Epidermal melanocyte (primary cell): ENCODE results near the gene KCNIP1.

ENCODE experiments used
- DNase-seq: peaks from one replicate; pipeline ENCODE4 v3.0.0; 2011; ENCODE audit warnings: low spot score; ENCODE audit not compliant: insufficient read length

Gene KCNIP1

DNA sequence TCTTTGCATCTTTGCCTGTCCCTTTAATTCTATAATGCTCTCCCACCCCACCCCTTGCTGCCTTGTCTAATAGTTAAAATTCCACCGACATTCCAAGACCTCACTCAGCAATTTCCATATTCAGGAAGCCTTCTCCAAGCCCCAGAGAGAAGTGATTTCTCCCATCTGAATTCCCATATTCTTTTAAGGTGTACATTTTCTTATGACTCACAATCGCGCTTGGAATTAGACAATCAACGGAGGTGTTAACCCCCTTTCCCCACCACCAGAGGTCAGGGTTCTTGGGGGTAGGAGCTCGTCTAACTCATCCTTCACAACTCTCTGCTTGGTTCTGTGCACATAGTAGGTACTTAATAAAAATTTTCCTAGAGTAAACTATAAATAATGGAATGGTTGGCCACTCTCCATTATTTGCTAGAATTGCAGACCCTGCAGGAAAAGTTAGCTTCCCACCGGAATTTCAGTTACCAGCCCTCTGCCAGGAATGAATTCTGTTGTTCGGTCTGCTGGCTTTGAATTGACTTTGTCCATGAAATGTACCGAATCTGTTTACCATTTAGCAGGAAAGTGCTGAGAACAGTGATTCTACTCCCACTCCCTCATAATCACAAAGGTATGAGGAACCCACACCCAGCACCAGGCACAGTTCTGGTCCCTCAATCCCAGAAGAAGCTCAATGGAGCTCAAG is 5.0 kb downstream of the KCNIP1 start:
- DNase-seq = no peak

DNA sequence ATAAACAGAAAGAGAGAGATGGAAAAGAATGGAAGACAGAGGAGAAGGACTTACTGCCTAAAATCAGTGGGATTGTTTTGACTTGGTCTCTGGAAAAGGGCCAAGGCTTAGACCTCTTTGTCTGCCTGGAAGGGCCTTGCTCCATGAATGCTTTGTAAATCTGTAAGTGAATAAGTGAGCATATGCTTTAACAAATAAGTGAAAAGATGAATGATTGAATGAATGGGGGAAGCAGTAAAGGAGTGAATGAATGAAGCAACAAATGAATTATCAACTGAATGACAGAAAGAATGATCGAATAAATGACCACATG is 5.5 kb downstream of the KCNIP1 start:
- DNase-seq = no peak

DNA sequence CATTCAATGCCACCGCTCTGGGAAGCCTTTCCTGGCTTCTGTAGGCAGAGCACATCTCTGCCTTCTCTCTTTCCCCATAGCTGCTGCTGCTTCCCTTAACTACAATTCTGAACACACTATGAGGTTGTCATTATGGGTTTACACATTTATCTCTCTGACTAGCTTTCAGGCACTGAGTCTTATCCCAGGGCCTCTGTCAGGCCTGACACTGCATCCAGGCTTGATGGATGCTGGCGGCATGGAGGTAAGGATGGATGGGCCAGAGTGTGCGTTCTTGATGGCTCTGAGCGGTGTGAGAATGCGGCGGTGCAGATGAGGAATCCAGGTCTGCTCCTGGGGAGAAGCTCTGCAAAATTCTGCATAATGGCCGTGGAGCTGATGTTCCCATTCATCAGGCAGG is 6.3 kb downstream of the KCNIP1 start:
- DNase-seq = no peak

DNA sequence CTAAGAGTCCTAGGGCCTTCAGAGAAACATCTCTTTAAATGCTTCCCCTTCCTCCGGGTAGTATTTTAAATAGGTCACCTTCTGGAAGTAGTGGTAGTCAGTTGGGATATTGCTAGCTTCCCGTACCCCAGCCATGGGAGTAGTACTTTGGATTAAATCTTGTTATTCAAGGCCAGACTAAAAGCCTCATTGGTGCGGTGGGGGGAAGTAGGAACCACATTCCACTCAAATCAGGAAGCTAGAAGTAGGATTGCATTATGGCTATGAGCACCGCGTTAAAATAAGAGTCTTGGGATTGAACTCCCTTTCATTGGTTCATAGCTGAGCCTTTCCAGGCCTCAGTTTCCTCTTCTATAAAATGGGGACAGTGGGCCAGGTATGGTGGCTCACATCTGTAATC is 6.7 kb downstream of the KCNIP1 start:
- no peak for DNase-seq

DNA sequence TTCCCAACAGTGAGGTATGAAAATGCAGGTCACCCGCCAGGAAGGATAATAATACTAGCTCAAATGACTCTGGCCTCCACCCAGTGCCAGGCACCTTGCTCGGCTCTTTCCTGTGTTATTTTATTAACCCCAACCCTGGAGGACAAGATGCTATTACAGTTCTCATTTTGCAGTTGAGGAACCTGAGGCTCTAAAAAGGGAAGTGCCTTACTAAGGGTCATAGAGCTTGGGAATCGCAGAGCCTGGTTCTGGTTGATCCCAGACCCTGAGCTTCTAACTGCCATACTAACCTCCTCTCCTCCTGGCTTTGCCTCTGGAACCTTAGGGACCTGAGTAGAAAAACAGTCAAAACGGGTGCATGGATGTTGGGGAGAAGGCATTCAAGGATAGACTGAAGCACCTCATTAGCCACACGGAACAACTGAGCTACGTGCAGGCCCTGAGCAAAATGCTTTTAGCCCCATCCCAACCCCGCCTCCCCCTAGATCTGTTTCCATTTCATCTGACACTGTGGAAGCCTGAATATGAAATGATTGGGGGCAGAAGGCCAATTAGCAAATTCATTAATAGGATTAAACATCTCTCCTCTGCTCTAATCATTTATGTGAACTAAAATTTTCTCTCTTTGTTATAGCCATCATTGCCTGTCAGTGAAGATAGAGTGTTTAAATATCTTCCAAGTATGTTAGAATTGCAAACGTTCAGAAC is 7.9 kb downstream of the KCNIP1 start:
- DNase-seq = no peak

DNA sequence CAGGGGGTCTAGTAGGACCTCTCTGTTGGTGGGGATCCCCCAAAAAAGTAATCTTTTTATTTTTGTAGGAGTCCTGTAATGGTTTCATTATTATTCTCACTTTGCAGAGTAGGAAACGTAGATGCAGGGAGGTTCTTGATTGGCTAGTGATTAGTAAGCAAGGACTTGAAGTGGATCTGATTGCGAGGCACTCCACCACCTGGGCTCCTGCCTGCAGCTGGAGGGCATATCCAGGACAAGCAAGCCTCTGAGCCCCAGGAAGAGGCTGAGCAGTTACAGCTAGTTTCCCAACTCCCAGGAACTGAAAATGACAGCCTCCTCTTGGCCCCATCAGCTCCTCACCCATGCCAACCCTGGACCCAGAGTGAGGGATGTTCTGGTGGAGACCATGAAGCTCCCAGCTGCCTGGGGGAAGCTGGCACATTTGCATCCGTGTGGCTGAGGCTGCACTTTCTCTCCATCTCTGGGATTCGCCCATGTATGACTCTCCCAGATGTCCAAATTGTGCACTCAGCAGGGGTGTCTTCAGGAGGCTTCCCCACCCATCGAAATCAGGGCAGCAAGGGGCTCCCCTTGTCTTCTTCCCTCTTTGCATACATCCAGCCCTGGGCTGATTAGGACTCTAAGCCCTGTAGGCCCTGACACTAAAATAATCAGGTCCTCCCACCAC is 10.2 kb downstream of the KCNIP1 start:
- DNase-seq = no peak

DNA sequence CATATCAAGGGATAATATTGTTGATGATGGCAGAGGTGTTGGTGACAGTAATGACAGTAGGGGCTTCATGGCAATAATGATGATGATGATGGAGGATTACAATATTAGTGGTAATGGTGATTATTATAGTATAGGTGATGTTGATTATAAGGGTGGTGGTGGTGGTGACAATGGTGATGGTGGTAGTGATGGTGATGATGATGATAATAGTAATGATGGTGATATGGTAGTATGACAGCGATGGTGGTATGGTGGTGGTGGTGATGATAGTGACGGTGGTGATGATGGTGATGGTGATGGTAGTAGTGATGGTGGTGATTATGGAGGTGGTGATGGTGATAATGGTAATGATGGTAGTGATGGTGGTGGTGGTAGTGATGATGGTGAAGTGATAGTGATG is 13.6 kb downstream of the KCNIP1 start:
- no peak for DNase-seq

DNA sequence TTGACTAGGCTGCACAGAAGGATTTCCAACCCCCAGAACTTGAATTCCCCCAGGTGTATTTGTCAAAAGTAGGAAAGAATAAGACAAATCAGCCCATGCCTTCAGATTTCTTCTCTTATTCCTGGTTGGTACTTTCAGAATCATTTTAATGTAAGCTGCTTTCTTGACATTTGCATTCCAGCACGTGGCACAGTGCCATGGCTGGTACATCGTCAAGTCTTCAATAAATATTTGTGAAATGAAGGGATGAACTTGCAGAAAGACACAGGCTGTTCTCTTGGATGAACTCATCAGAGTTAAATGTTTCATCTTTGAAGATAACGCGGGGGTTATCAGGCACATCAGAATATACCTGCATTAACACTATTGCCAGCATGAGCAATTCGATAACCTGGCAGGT is 14.5 kb downstream of the KCNIP1 start:
- no peak for DNase-seq

DNA sequence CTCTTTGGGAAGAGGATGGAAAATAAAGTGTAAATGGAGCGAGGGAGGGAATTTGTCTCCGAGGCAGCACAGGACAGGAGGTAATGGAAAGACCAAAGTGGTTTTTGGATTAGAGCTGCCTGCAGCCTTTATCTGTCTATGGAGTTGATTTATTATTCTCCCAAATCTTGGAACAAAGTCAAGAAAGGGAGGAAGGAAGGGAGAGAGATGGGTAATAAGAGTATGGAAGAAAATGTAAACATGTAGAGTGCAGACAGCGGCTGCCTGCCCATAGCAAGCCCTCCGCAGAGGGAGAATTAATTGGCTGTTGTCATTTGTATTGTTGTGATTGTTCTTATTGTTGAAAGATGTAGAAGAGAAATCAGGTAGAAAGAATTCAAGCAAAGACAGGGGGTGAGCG is 15.7 kb downstream of the KCNIP1 start:
- no peak for DNase-seq

DNA sequence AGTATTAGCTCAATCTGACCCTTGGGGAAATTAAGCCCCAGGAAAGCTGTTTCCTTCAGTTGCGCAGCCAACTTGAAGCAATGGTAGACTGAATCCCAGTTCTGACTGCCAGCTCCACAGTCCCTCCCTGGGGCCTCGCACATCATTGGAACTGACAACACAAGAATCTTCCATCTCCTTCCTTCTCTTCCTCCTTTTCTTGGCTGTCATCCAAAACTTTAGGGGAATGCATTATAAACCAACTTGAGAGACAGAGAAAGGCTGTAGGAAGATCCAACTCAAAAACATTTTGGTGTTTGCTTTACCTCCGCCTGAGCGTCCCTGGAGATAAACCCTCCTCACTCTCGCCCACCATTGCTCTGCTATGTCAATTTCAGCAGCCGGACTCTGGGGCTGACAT is 16.6 kb downstream of the KCNIP1 start:
- DNase-seq = no peak

DNA sequence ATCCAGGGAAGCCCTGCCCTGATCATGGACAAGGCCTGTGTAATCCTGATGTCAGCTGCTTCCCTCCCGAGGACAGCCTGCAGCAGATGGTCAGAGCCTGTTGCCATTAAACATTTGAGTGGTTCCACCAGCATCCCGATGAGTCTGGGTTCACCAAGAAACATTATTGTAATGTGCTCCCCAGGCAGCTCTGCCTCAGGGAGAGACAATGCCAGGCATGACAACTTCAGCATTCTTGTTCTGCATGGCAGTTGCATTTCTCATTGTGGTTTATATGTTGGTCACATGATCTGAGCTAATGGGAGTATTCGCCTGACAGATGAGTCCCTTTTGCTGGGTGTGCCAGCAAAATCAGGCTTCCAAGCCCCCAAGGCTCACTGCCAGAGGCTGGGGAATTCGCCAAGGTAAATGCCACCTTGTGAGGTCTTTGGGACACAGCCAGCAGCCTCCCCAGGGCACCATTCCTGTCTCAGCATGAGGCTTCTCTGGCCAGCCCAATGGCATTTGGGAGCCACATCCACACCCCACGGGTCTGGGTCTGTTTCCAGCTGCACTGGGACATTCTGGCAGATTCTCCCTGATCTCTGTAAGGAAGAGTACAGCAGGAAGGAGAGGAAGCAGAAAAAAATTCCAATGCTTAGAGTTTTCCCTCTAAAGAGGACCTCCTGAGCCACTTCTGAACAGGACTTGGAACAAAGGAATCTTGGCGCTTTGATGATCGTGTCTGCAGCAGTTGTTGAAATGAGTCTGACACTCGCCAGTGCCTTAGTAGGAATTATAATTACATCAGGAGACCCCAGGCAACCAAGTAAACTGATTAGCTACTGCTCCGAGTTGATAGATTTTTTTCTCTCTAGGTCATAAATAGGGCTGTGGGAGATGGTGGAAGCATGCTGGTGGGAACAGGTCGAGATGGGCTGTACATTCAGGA is 18.7 kb downstream of the KCNIP1 start:
- peak; percentile 81 for DNase-seq

DNA sequence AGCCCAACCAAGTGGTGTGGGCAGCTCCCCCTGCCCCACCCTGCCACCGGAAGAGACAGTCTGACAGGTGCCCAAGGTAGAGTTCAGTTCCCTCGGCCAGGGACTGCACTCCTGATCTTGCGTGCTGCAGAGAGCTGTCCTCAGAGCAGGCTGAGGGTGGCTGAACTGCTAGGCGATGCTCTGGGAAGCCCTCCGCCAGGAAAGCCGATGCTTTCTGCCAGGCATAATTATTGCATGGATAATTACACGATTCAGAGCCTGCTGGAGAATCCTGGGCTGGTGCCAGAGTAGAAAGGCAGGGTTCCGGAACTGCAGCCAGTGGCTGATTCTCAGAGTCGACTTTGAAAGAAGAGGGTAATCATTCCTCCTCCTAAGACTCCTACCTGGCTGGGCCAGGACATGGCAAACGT is 19.3 kb downstream of the KCNIP1 start:
- no peak for DNase-seq

DNA sequence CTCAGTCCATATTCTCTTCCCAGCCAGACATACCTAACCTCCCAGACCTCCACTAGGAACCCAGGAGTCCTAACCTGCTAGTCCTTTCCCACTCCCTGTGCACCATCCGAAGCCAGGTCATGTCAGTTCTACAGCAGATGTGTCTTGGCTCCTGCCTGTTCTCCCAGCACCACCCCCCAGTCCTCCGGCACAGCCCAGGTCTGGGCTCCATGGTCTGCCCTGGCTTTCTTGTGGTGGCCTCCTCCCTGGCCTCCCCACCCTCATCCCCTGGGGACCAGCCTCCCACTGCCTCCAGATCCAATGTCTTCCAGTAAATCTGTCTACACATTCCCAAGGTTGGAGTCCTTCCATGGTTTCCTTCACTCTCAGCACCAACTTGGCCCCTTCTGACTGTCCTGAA is 20.0 kb downstream of the KCNIP1 start:
- no peak for DNase-seq

DNA sequence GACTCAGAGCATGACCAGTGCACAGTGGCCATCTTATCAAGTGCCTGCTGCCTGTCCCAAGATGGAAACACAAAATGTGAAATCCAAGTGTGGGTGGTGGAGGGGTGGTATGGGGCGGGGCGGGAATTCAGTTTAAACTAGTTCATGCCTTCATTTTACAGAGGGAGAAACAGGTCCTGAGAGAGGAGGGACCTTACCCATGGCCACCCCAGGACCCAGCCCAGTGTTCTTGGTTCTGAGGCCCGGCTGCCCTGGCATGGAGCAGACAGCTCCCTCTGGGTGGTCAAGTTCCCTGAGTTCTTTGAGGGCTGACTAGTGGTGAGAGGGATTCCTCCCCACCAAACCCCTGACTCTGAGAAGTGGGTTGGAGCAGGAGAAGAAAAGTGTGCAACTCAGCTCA is 20.8 kb downstream of the KCNIP1 start:
- no peak for DNase-seq

DNA sequence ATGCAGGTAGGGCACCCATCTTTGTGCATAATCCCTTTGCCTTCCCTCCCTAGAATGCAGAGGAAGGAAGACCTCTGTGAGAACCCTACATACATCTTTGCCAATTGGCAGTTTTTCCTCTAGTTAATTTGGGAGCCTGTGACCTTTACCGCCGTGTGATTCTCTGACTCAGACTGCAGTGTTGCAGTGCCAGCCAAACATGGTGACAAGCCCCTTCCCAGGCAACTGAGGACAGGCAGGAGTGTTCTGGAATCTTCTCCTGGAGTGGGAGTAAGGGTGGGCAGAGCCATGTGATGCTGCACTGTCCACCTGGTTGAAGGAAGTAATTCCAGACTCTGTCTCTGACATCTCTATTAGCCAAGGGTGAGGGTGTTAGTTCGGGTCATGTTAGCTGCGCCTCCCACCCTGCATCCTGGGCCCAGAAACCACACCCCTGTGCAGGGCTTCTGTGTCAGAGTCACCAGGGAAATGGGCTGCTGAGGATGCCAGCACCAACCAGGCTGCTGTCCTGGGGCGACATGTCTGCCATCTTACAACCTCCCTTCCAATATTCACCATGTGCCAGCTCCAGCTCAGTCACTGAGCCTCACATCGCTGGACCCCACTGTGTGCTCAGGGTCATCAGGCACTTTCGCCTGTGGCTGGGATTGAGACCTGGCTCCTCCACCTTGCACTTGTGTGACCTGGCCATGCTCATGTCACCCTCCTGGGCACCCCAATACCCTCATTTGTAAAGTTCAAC is 21.8 kb downstream of the KCNIP1 start:
- no peak for DNase-seq

DNA sequence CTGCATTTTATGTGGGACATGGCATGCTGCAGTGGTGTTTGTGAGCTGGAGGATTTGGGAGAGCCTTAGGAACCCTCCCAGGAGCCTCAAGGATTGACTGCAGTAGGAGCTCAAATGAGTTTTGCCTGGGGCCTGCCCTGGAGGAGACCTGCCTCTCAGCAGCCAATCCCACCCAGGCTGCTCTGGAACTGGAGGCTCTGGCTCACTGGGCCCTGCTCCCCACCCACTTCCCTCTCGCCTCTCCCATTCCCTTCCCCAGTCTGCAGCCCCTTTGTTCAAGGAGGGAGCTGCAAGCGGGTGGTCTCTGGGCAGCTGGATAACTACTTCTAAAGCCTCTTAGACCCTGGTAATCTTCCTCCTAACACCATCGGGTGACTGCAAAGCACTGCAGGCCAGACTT is 24.2 kb downstream of the KCNIP1 start:
- DNase-seq = no peak

DNA sequence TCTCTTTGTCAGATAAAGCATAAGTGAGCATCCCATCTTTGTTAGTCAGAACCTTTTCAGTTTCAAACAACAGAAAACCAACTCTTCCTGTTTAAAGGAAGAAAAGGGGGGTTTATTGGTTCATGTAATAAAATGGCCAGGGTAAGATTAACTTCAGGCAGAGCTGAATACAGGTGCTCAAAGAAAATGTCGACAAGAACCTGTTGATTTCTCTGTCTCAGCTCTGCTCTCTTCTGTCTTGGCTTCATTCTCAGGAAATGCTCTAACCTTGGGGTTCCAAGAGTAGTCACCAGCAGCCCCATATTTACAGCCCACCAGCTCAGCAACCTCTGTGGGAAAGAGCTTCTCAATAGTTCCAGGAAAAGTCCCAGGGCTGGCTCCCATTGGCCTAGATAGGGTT is 25.2 kb downstream of the KCNIP1 start:
- no peak for DNase-seq

DNA sequence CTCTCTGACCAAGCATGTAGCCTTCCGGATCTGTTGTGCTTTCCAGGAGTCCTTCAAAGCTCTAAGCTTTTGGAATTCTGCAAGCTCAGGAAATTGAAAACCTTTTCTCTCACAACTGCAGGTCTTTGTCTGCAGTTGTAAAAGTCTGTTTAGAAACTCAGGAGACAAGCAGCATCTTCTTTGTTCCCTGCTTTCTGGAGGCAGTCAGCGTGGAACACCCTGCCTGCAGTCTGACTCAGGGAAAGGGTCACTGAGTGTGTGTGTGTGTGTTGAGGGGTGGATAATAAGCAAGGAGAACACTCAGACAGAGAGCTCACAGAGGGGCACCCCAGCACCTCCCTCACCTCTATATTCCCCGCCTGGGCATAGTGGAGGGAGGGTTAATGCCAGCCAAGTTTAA is 29.1 kb downstream of the KCNIP1 start:
- no peak for DNase-seq

DNA sequence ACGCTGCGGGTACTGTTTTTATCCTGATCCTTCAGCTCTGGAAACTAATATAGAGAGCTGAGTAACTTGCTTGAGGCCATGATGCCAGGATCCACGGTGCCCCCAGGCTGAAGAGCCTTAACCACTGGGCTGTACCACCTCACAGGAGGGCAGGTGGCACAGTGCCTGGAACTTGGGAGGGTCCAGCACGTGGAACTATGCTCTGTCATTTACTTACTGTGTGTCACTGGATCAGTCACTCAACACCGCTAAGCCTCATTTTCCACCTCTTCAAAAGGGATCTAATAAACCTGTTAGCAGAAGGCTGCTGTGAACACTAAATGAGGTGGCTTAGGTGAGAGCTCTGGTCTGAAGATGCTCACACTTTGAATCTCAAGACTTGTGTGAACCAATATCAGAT is 29.6 kb downstream of the KCNIP1 start:
- no peak for DNase-seq

DNA sequence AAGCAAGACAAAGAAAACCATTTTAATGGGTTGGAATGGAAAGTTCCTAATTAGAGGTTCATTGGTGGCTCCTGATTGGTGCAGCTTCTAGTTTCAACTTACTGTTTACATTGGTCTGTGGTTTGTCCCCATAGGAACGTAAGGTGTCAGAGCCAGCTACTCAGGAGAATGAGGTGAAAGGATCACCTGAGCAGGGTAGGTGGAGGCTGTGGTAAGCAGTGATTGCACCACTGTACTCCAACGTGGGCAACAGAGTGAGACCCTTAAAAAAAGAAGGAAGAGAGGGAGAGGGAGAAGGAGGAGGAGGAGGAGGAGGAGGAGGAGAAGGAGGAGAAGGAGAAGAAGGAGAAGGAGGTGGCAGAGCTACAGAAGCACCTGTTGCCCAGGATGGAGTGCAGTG is 30.4 kb downstream of the KCNIP1 start:
- no peak for DNase-seq

DNA sequence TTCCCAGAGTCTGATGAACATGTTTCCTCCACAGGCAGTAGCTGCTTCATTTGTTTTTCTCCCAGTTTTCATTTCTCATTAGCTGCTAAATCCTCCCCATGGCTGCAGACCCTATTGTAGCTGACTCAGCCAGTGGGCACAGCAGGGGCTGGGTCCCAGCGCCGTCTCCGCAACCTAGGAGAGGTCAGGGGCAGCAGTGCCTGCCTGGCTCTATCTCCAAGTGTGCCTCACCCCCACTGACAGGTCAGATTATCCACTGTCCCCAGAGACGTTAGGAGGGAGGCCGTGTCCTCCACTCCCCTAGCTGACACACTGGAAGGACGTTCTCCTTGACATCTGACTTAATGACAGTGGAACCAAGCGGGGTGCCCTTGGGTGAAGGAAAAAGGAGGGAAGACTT is 31.1 kb downstream of the KCNIP1 start:
- DNase-seq = no peak
